SK-N-SH (cell line): Measurements from ENCODE around the gene KLF17. TPM values are rescaled to one million over a fixed set of nuclear protein-coding genes. Genes with fewer than 3 reads are reported as not detected.

Experiments
- CTCF ChIA-PET: fragments of 300-600, 350-600 bp; formaldehyde crosslinking; extraction: SDS; loops from one replicate; lab custom pipeline; 2021; lab: Yijun Ruan, JAX
- POLR2A ChIA-PET: fragments of 350-600 bp; sonication (Branson Sonifier 250); formaldehyde crosslinking; extraction: SDS; loops from one replicate; lab custom pipeline; 2020; ENCODE audit warnings: antibody characterized with exemption, inconsistent platforms; lab: Yijun Ruan, JAX
- DNase-seq: peaks from one replicate; pipeline ENCODE4 v3.0.0; 2012
- H2AFZ ChIP-seq: fragments of 200-600 bp; sonication (generic); 2 replicates; pipeline ENCODE4 v1.8.1; 2016; ENCODE audit warnings: antibody characterized with exemption, mild to moderate bottlenecking, low read depth
- H3F3A ChIP-seq: fragments of 200-600 bp; sonication (generic); replicated peaks from 2 replicates; pipeline ENCODE3; 2016; ENCODE audit warnings: antibody characterized with exemption, mild to moderate bottlenecking; ENCODE audit not compliant: insufficient read depth
- H3K27ac ChIP-seq, 2 experiments: fragments of 200-500 bp in 1 of 2; fragments of 200-600 bp in 1 of 2; sonication (Bioruptor generic) in 1 of 2; sonication (generic), shearing (Covaris generic) in 1 of 2; 2 replicates each; pipeline versions ENCODE4 v1.5.1 to v1.6.1; 2014 to 2016; ENCODE audit warnings: low read depth in 2 of 2, inconsistent platforms in 1 of 2, low read length in 1 of 2, mild to moderate bottlenecking in 1 of 2, mixed read lengths in 1 of 2
- H3K27me3 ChIP-seq: fragments of 200-600 bp; sonication (generic), shearing (Covaris generic); 2 replicates; pipeline ENCODE4 v1.6.1; 2016; ENCODE audit warnings: mixed run types; ENCODE audit not compliant: insufficient read depth
- H3K36me3 ChIP-seq, 2 experiments: fragments of 200-500 bp in 1 of 2; fragments of 200-600 bp in 1 of 2; sonication (Bioruptor generic) in 1 of 2; sonication (generic) in 1 of 2; replicated peaks in 1 of 2; 2 replicates each; pipeline versions ENCODE3 to v1.5.1; 2014 to 2016; ENCODE audit warnings: low read length in 1 of 2, mild to moderate bottlenecking in 1 of 2; ENCODE audit not compliant: insufficient read depth in 2 of 2, control insufficient read depth in 1 of 2
- H3K4me1 ChIP-seq, 2 experiments: fragments of 200-500 bp in 1 of 2; fragments of 200-600 bp in 1 of 2; sonication (Bioruptor generic) in 1 of 2; sonication (generic), shearing (Covaris generic) in 1 of 2; 2 replicates each; pipeline versions ENCODE4 v1.5.1 to v1.6.1; 2014 to 2016; ENCODE audit warnings: low read depth in 1 of 2, low read length in 1 of 2, mixed run types in 1 of 2; ENCODE audit not compliant: insufficient read depth in 2 of 2, control insufficient read depth in 1 of 2
- H3K4me2 ChIP-seq: fragments of 200-600 bp; sonication (generic), shearing (Covaris generic); 2 replicates; pipeline ENCODE4 v1.6.1; 2017; ENCODE audit warnings: mixed run types
- H3K4me3 ChIP-seq, 2 experiments: fragments of 200-500 bp in 1 of 2; fragments of 200-600 bp in 1 of 2; sonication (Bioruptor generic) in 1 of 2; sonication (generic), shearing (Covaris generic) in 1 of 2; 2 replicates each; pipeline versions ENCODE4 v1.5.1 to v1.8.1; 2014 to 2016; ENCODE audit warnings: low read depth in 2 of 2, inconsistent platforms in 1 of 2, low read length in 1 of 2, mild to moderate bottlenecking in 1 of 2, mixed read lengths in 1 of 2, moderate library complexity in 1 of 2
- H3K79me2 ChIP-seq: fragments of 200-600 bp; sonication (generic); 2 replicates; pipeline ENCODE4 v1.8.1; 2017; ENCODE audit warnings: mild to moderate bottlenecking; ENCODE audit not compliant: insufficient read depth
- H3K9ac ChIP-seq: fragments of 200-600 bp; sonication (generic); 2 replicates; pipeline ENCODE4 v1.6.1; 2017; ENCODE audit warnings: mixed run types
- H3K9me2 ChIP-seq: fragments of 200-600 bp; sonication (generic); 2 replicates; pipeline ENCODE4 v1.6.1; 2017; ENCODE audit warnings: mixed run types
- H3K9me3 ChIP-seq: fragments of 200-600 bp; sonication (generic); 2 replicates; pipeline ENCODE4 v1.6.1; 2017; ENCODE audit warnings: mixed run types, mild to moderate bottlenecking, moderate library complexity
- H4K20me1 ChIP-seq: fragments of 200-600 bp; sonication (generic); 2 replicates; pipeline ENCODE4 v1.6.1; 2017; ENCODE audit warnings: mild to moderate bottlenecking, mixed run types; ENCODE audit not compliant: insufficient read depth
- FOSL2 ChIP-seq: IDR thresholded peaks from 2 replicates; pipeline ENCODE4 v1.4.0; 2012; ENCODE audit warnings: low read depth, mild to moderate bottlenecking, moderate library complexity, borderline replicate concordance
- FOXM1 ChIP-seq: IDR thresholded peaks from 2 replicates; pipeline ENCODE4 v1.4.0; 2012; ENCODE audit warnings: low read depth, mild to moderate bottlenecking
- GABPA ChIP-seq: IDR thresholded peaks from 2 replicates; pipeline ENCODE4 v1.4.0; 2012; ENCODE audit warnings: low read depth, mild to moderate bottlenecking
- MXI1 ChIP-seq: IDR thresholded peaks from 2 replicates; pipeline ENCODE4 v1.6.1; 2012; ENCODE audit warnings: mild to moderate bottlenecking, low read depth, low read length, improper control_type of control experiment
- NFIC ChIP-seq: IDR thresholded peaks from 2 replicates; pipeline ENCODE4 v1.4.0; 2012; ENCODE audit warnings: borderline replicate concordance
- REST ChIP-seq: IDR thresholded peaks from 2 replicates; pipeline ENCODE4 v1.6.1; 2012; ENCODE audit warnings: mild to moderate bottlenecking, low read depth, low read length, moderate library complexity
- RXRA ChIP-seq: IDR thresholded peaks from 2 replicates; pipeline ENCODE4 v1.4.0; 2012; ENCODE audit warnings: low read depth, mild to moderate bottlenecking, borderline replicate concordance
- TAF1 ChIP-seq: IDR thresholded peaks from 2 replicates; pipeline ENCODE4 v1.6.1; 2012; ENCODE audit warnings: low read depth, mild to moderate bottlenecking, low read length, moderate library complexity, borderline replicate concordance
- TCF12 ChIP-seq: IDR thresholded peaks from 2 replicates; pipeline ENCODE4 v1.4.0; 2012
- YY1 ChIP-seq: IDR thresholded peaks from 2 replicates; pipeline ENCODE4 v1.4.0; 2012; ENCODE audit warnings: low read depth, mild to moderate bottlenecking
- WGBS: methylation state at CpG from one replicate; pipeline ENCODE4 v1.1.6; 2017; ENCODE audit warnings: low lambda C conversion rate; 5-methylcytosine and 5-hydroxymethylcytosine counted together
- polyA plus RNA-seq, 3 experiments: library from polyadenylated mRNA; depleted of rRNA; stranded (reverse); fragments of >200 nt; gene quantifications; 2 replicates each; pipeline ENCODE4 v1.2.3, GENCODE V29; 2012
- TF ChIP-seq, protein P1 (sequence below): fragments of 200-600 bp; sonication (generic); IDR thresholded peaks from 2 replicates; pipeline ENCODE4 v1.6.1; 2017; ENCODE audit warnings: antibody characterized with exemption, mild to moderate bottlenecking, moderate library complexity
- TF ChIP-seq, protein P2 (sequence below): IDR thresholded peaks from 2 replicates; pipeline ENCODE4 v1.4.0; 2012; ENCODE audit warnings: low read depth

KLF17 gene
- polyA plus RNA-seq, 1 of the 3 experiments (the other 2 are of a cell fraction): 0.21 TPM

DNA sequence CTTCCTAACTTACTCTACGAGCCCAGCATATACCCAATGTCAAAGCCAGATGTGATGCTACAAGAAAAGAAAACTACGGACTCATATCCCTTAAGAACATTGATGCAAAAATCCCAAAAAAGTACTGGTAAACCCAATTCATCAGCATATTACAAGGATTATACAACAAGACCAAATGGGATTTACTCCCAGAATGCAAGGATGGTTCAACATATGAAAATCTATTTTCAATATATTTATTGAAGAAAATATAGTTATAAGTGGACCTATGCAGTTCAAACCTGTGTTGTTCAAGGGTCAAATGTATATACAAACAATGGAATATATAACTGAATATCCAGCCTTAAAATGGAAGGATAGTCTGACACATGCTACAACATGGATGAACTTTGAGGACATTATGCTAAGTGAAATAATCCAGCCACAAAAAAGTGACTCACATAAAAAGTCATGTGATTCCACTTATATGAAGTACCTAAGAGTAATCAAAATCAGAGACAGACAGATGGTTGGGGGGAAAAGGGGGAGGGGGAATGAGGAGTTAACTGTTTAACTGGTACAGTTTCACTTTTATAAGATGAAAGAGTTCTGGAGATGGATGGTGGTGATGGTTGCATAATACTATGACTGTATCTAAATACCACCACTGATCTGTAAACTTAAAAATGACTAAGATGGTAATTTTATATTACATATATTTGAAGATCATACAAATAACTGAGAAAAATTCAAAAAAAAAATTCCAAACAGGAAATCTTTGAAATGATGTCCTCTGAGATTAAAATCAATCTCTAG, 26.5 kb downstream of the KLF17 start:
- H3K9me2 ChIP-seq: no peaks in the 10 kb centered on the region
- no peak for DNase-seq
- no peak overlapping the region for H3K27ac ChIP-seq
- peaks cover 9% of the 10 kb centered on the region for H3K9me3 ChIP-seq
- H3K4me2 ChIP-seq: no peak overlapping the region
- POLR2A ChIA-PET: no interaction called here
- no peaks in the 10 kb centered on the region for H4K20me1 ChIP-seq
- no peak overlapping the region for H3K4me3 ChIP-seq
- H3K4me1 ChIP-seq: no peaks in the 10 kb centered on the region
- no peak for TF ChIP-seq REST
- TF ChIP-seq TAF1: no peak
- no peak for TF ChIP-seq GABPA
- TF ChIP-seq RXRA: no peak
- no peak for TF ChIP-seq YY1
- TF ChIP-seq FOXM1: no peak
- no peak for TF ChIP-seq MXI1
- no peak for TF ChIP-seq FOSL2
- no peak for TF ChIP-seq TCF12
- TF ChIP-seq, protein P1, sequence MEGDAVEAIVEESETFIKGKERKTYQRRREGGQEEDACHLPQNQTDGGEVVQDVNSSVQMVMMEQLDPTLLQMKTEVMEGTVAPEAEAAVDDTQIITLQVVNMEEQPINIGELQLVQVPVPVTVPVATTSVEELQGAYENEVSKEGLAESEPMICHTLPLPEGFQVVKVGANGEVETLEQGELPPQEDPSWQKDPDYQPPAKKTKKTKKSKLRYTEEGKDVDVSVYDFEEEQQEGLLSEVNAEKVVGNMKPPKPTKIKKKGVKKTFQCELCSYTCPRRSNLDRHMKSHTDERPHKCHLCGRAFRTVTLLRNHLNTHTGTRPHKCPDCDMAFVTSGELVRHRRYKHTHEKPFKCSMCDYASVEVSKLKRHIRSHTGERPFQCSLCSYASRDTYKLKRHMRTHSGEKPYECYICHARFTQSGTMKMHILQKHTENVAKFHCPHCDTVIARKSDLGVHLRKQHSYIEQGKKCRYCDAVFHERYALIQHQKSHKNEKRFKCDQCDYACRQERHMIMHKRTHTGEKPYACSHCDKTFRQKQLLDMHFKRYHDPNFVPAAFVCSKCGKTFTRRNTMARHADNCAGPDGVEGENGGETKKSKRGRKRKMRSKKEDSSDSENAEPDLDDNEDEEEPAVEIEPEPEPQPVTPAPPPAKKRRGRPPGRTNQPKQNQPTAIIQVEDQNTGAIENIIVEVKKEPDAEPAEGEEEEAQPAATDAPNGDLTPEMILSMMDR: no peak
- TF ChIP-seq, protein P2, sequence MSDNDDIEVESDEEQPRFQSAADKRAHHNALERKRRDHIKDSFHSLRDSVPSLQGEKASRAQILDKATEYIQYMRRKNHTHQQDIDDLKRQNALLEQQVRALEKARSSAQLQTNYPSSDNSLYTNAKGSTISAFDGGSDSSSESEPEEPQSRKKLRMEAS: no peak
- TF ChIP-seq NFIC: no peak
- TF ChIP-seq, all 33 proteins: peak for 0
- Histone ChIP-seq H3K79me2 (no peaks in the 10 kb centered on the region), H3K9ac (no peak overlapping the region), H2AFZ (no peak overlapping the region), H3K27me3 (no peaks in the 10 kb centered on the region), H3F3A (no peaks in the 10 kb centered on the region), H3K36me3 (no peaks in the 10 kb centered on the region)
- CTCF ChIA-PET: no interaction called here
- 21% methylated on average over 2 of the region's 2 CpGs for WGBS
